T-helper 9 cell (primary cell): ENCODE data around the gene C3orf22.

Experiments
- DNase-seq: peaks from one replicate; pipeline ENCODE4 v3.0.0-alpha.2; 2020

Gene C3orf22

GRCh38 chr3:126511291-126511690, 47.4 kb downstream of the C3orf22 start:
- DNase-seq, result no peak

- no peak for DNase-seq
Observed at GRCh38 chr3:126510308-126510910, 48.3 kb downstream of the C3orf22 start.

DNA sequence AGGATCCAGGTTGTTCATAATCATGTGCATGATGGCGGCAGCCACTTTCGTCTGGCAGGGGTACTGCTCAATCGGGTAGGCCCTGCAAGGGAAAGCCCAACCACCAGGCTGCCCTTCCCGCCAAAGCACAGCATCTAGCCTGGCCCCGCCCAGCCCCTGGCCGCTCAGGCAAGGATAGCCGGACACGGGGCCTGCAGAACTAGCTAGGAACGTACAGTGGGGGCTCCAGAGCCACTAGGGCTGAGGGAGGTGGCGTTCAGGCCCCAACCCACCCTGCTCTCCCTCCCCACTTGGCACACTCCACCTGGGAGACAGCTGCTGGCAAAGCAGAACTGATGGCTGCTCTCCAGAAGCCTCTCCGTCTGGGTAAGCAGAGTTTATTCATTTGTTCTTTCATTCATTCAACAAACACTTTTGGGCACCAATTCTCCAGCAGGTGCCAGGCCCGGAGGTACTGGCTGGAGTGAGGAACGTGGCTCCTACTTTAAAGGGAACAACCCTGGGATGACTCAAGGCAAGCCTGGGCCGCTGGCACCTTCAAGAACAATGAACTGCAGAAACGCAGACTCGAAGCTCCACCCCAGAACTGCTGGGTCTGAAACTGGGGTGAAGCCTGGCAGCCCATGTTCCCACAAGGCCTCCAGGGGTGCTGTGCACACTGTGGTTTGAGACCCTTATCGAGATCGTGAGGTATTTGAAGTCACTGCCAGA, 49.0 kb downstream of the C3orf22 start:
- no peak for DNase-seq

DNA sequence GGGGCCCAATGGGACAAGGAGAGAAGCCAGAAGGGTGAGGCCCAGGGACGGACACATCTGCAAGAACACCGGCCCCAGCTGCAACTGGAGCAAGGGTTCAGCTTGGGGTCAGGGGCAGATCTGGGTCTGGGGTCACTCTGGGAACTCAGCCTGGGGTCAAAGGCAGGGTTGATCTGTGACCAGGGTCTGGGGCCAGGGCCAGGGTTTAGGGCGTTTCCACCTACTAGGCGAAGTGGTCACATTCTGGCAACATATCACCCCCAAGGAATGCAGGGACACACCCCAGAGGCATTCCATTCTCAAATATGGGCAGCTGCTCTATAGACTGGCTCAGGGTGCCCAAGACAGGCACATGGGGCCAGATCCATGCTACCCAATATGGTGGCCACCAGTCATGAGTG, 50.2 kb downstream of the C3orf22 start:
- no peak for DNase-seq

GRCh38 chr3:126507886-126508285, 50.8 kb downstream of the C3orf22 start:
- no peak for DNase-seq

DNA sequence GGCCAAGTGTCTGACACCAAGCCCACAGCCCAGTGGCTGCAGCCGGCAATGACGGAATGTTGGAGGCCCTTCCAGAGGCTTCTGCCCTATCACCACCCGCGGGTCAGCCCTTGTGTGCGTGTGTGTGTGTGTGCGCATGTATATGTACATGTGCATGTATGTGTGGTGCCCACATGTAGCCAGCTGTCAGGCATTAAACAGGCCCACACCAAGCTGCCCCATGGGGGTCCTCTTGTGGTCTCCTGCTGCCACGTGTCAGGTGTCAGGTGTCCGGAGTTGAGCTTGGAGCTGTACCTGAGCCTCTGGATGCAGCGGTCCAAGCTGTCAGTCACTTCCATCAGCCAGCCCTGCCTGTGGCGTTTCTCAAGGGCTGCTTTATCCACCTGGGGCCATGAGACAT, 55.0 kb downstream of the C3orf22 start:
- DNase-seq, result no peak

GRCh38 chr3:126502656-126503055, 56.1 kb downstream of the C3orf22 start:
- no peak for DNase-seq

GRCh38 chr3:126501736-126502135, 57.0 kb downstream of the C3orf22 start:
- DNase-seq, result no peak

DNA sequence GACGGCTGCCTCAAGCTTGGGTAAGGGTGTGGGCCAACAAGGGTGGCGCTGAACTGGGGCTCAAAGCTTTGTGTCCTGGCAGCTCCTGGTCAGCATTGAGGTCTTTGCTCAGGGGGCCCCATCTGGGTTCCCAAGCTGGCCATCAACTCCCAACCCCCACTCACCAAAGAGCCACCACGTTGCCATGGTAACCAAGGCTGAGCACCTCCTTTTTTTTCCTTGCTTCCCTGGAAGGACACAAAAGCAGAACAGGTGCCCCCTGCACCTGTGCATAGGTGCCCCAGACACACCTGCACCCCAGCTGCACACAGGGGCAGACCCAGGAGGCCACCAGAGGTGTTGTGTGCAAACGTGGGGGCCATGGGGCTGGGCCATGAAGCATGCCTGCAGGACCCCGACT, 57.7 kb downstream of the C3orf22 start:
- no peak for DNase-seq

GRCh38 chr3:126500016-126500415, 58.7 kb downstream of the C3orf22 start:
- no peak for DNase-seq
